B cell (primary cell): ENCODE results near the gene MYCBP. TPM values are rescaled to one million over a fixed set of nuclear protein-coding genes. Genes with fewer than 3 reads are reported as not detected.

ENCODE experiments used
- ATAC-seq: fragments of 200-7000 bp; cut with Tn5 transposase; one replicate; pipeline ENCODE4 v1.10.0; 2021; ENCODE audit warnings: low read depth, mild to moderate bottlenecking, moderate number of reproducible peaks, moderate library complexity
- CTCF ChIA-PET: fragments of 350-600 bp; sonication (Branson Sonifier 250); formaldehyde crosslinking; loops from one replicate; lab custom pipeline; 2021; ENCODE audit warnings: antibody characterized with exemption, inconsistent platforms; lab: Charles Lee
- POLR2A ChIA-PET: fragments of 350-600 bp; sonication (Branson Sonifier 250); formaldehyde crosslinking; loops from one replicate; lab custom pipeline; 2021; ENCODE audit warnings: antibody characterized with exemption; lab: Charles Lee
- DNase-seq: peaks from one replicate; pipeline ENCODE4 v3.0.0; 2013
- H2AFZ ChIP-seq: 2 replicates; pipeline ENCODE4 v1.6.1; 2012; ENCODE audit warnings: mild to moderate bottlenecking, low read depth, low read length; ENCODE audit not compliant: insufficient read depth, poor library complexity, severe bottlenecking
- H3K27ac ChIP-seq, 2 donors: 1 replicate in 1 of 2; 2 replicates in 1 of 2; pipeline ENCODE4 v1.5.1; 2012 to 2013; ENCODE audit warnings: low read length in 2 of 2, mild to moderate bottlenecking in 2 of 2, moderate library complexity in 1 of 2
- H3K27me3 ChIP-seq, 4 experiments: fragments of 200-600 bp in 1 of 4; sonication (generic) in 1 of 4; replicated peaks in 1 of 4; 1 replicate in 2 of 4; 2 replicates in 2 of 4; pipeline versions ENCODE4 v1.6.1 to v1.7.0; 2013 to 2016; ENCODE audit warnings: low read length in 3 of 4, mild to moderate bottlenecking in 2 of 4, mixed read lengths in 1 of 4, moderate library complexity in 1 of 4; ENCODE audit not compliant: insufficient read depth in 4 of 4, control insufficient read depth in 3 of 4; ENCODE audit errors: control extremely low read depth in 1 of 4
- H3K36me3 ChIP-seq, 2 experiments: replicated peaks in 1 of 2; 1 replicate in 1 of 2; 2 replicates in 1 of 2; pipeline versions ENCODE4 v1.6.1 to v1.7.1; 2013; ENCODE audit warnings: low read length in 1 of 2; ENCODE audit not compliant: insufficient read depth in 2 of 2, control insufficient read depth in 1 of 2; ENCODE audit errors: control extremely low read depth in 1 of 2, extremely low read depth in 1 of 2
- H3K4me1 ChIP-seq, 2 donors: fragments of 200-600 bp in 1 of 2; sonication (generic) in 1 of 2; 1 replicate in 1 of 2; 2 replicates in 1 of 2; pipeline versions ENCODE4 v1.5.1 to v1.6.1; 2013 to 2017; ENCODE audit warnings: low read length in 2 of 2; ENCODE audit not compliant: control insufficient read depth in 2 of 2, insufficient read depth in 2 of 2
- H3K4me2 ChIP-seq: replicated peaks from 2 replicates; pipeline ENCODE3; 2012; ENCODE audit warnings: mild to moderate bottlenecking, low read depth, low read length; ENCODE audit not compliant: poor library complexity, severe bottlenecking
- H3K4me3 ChIP-seq, 5 experiments: fragments of 200-600 bp in 1 of 5; sonication (generic) in 1 of 5; 1 replicate in 3 of 5; 2 replicates in 2 of 5; pipeline versions ENCODE4 v1.5.1 to v1.7.0; 2011 to 2016; ENCODE audit warnings: low read length in 4 of 5, mild to moderate bottlenecking in 4 of 5, low read depth in 2 of 5, control low read depth in 1 of 5, moderate library complexity in 1 of 5; ENCODE audit not compliant: insufficient read depth in 1 of 5; ENCODE audit errors: control extremely low read depth in 1 of 5, extremely low read depth in 1 of 5
- H3K79me2 ChIP-seq: fragments of 200-600 bp; sonication (generic); one replicate; pipeline ENCODE4 v1.6.0; 2016; ENCODE audit warnings: low read length; ENCODE audit not compliant: control insufficient read depth, insufficient read depth
- H3K9ac ChIP-seq: fragments of 200-600 bp; sonication (generic); 2 replicates; pipeline ENCODE4 v1.6.1; 2017; ENCODE audit warnings: mild to moderate bottlenecking, low read length, moderate library complexity
- H3K9me3 ChIP-seq, 3 donors: one replicate each; pipeline versions ENCODE4 v1.6.1 to v1.7.1; 2013; ENCODE audit warnings: low read length in 2 of 3; ENCODE audit not compliant: control insufficient read depth in 2 of 3, insufficient read depth in 1 of 3; ENCODE audit errors: control extremely low read depth in 1 of 3
- H4K20me1 ChIP-seq: 2 replicates; pipeline ENCODE4 v1.6.0; 2012; ENCODE audit warnings: mild to moderate bottlenecking, low read length; ENCODE audit not compliant: insufficient read depth, control insufficient read depth, poor library complexity, severe bottlenecking
- H3K27ac Mint-ChIP-seq: one replicate; pipeline ENCODE4 v1.8.0; 2021; ENCODE audit warnings: mixed read lengths
- H3K27me3 Mint-ChIP-seq: one replicate; pipeline ENCODE4 v1.8.0; 2021; ENCODE audit warnings: mixed read lengths
- H3K4me1 Mint-ChIP-seq: one replicate; pipeline ENCODE4 v1.8.0; 2021; ENCODE audit warnings: mixed read lengths
- H3K4me3 Mint-ChIP-seq: one replicate; pipeline ENCODE4 v1.8.0; 2021; ENCODE audit warnings: mixed read lengths
- H3K9me3 Mint-ChIP-seq: one replicate; pipeline ENCODE4 v1.8.0; 2022; ENCODE audit warnings: mixed read lengths; ENCODE audit not compliant: insufficient read depth
- EZH2 ChIP-seq: IDR thresholded peaks from 2 replicates; pipeline ENCODE4 v1.6.1; 2012; ENCODE audit warnings: borderline replicate concordance, low read depth, mild to moderate bottlenecking, moderate library complexity, low read length; ENCODE audit not compliant: insufficient read depth, poor library complexity, severe bottlenecking
- WGBS: methylation state at CpG from one replicate; pipeline ENCODE4 v1.1.5; 2013; ENCODE audit warnings: missing lambda C conversion rate; ENCODE audit not compliant: insufficient coverage; 5-methylcytosine and 5-hydroxymethylcytosine counted together
- intact Hi-C: fragments of 100-400 bp; cut with micrococcal nuclease; formaldehyde crosslinking; loops from one replicate; pipeline ENCODE4 v1.10.0; 2022
- polyA plus RNA-seq: library from polyadenylated mRNA; depleted of rRNA; stranded (reverse); fragments of >200 nt; gene quantifications from 2 replicates; pipeline ENCODE4 v1.2.3, GENCODE V29; 2012
- total RNA-seq, 2 donors: library from RNA; stranded (reverse); fragments of 120-200 nt in 1 of 2; gene quantifications; 1 replicate in 1 of 2; 2 replicates in 1 of 2; pipeline versions ENCODE4 v1.2.3 to v1.2.4, GENCODE V29; 2013 to 2022
- TF ChIP-seq, protein P1 (sequence below): fragments of 200-600 bp; IDR thresholded peaks from one replicate; pipeline ENCODE4 v1.8.0; 2022; ENCODE audit warnings: antibody characterized with exemption, mild to moderate bottlenecking

MYCBP gene
- total and polyA plus RNA-seq, 2 donors (not counting 1 experiment from before 2014, with no cell fraction given), result 3.1 to 7.8 TPM

DNA sequence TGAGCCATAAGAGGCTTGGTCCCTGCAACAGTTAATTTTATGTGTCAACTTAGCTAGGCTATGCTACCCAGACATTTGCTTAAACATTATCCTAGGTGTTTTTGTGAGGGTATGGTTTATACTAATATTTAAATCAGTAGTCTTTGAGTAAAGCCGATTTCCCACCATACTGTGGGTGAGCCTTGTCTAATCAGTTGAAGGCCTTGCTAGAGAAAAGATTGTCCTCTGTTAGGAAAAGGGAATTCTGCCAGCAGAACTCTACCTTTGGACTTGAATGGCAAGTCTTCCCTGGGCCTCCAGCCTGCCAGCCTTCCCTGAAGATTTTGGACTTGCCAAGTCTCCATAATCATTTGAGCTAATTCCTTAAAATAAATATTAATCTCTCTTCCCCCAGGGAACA lies 44.6 kb upstream of the MYCBP start:
- no peaks in the 10 kb centered on the region for H4K20me1 ChIP-seq
- H3K27me3 Mint-ChIP-seq, result no peaks in the 10 kb centered on the region
- CTCF ChIA-PET, result no interaction called here
- H3K27ac ChIP-seq, result no peak overlapping the region
- H3K27ac Mint-ChIP-seq, result no peak overlapping the region
- TF ChIP-seq, protein P1, sequence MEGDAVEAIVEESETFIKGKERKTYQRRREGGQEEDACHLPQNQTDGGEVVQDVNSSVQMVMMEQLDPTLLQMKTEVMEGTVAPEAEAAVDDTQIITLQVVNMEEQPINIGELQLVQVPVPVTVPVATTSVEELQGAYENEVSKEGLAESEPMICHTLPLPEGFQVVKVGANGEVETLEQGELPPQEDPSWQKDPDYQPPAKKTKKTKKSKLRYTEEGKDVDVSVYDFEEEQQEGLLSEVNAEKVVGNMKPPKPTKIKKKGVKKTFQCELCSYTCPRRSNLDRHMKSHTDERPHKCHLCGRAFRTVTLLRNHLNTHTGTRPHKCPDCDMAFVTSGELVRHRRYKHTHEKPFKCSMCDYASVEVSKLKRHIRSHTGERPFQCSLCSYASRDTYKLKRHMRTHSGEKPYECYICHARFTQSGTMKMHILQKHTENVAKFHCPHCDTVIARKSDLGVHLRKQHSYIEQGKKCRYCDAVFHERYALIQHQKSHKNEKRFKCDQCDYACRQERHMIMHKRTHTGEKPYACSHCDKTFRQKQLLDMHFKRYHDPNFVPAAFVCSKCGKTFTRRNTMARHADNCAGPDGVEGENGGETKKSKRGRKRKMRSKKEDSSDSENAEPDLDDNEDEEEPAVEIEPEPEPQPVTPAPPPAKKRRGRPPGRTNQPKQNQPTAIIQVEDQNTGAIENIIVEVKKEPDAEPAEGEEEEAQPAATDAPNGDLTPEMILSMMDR, result no peak
- TF ChIP-seq EZH2, result no peak
- no peak overlapping the region for H3K4me2 ChIP-seq
- H3K9me3 ChIP-seq, result no peaks in the 10 kb centered on the region
- H3K27me3 ChIP-seq, result no peaks in the 10 kb centered on the region
- H3K9me3 Mint-ChIP-seq, result no peaks in the 10 kb centered on the region
- DNase-seq (no peak), ATAC-seq (no peak)
- H3K4me1 Mint-ChIP-seq, result no peaks in the 10 kb centered on the region
- no peak overlapping the region for H3K9ac ChIP-seq
- H2AFZ ChIP-seq, result no peak overlapping the region
- no peaks in the 10 kb centered on the region for H3K79me2 ChIP-seq
- POLR2A ChIA-PET, result no interaction called here
- WGBS, result 100% methylated on average over 1 of the region's 1 CpG
- no peaks in the 10 kb centered on the region for H3K4me1 ChIP-seq
- H3K36me3 ChIP-seq, result no peaks in the 10 kb centered on the region
- intact Hi-C loops, result no loop called here
- no peak overlapping the region for H3K4me3 Mint-ChIP-seq
- H3K4me3 ChIP-seq, result no peak overlapping the region

DNA sequence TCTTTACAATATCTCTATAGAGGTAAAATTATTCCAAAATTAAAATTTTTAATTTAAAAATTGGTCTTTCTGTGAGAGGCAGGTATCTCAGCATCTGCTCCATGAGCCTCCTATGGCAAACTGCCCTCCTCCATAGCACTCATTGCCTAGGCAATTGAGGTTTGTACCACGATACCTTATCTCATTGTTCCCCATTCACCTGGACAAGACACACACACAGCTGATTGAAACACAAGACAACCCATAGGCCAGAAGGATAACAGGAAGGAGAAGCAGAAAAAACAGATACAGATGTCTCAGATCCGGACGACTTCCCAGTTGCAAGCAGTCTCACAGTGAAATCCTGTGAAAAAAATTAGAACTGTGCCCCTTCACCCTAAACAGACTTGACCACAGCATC lies 44.2 kb upstream of the MYCBP start:
- Histone ChIP-seq H3K9ac (no peak overlapping the region), H3K4me1 (no peaks in the 10 kb centered on the region), H3K4me3 (no peak overlapping the region), H3K79me2 (no peaks in the 10 kb centered on the region), H3K27me3 (no peaks in the 10 kb centered on the region), H3K4me2 (no peak overlapping the region), H4K20me1 (no peaks in the 10 kb centered on the region), H3K9me3 (no peaks in the 10 kb centered on the region), H2AFZ (no peak overlapping the region), H3K36me3 (no peaks in the 10 kb centered on the region), H3K27ac (no peak overlapping the region)
- Mint-ChIP-seq H3K4me3 (no peak overlapping the region), H3K4me1 (no peaks in the 10 kb centered on the region), H3K9me3 (no peaks in the 10 kb centered on the region), H3K27ac (no peak overlapping the region), H3K27me3 (no peaks in the 10 kb centered on the region)
- DNase-seq (no peak), ATAC-seq (no peak)
- no peak for TF ChIP-seq EZH2
- TF ChIP-seq, protein P1, result no peak
- intact Hi-C loops, result no loop called here
- ChIA-PET CTCF (no interaction called here), POLR2A (interaction anchor here (0.7 kb wide), 1 partner anchor 64 kb away, joined by 5 read pairs; no protein-coding TSS in a partner anchor)
- WGBS, result 87% methylated on average over 3 of the region's 3 CpGs
